ENCODE data around the gene ZNF222. TPM values are rescaled to one million over a fixed set of nuclear protein-coding genes. Genes with fewer than 3 reads are reported as not detected.

ZNF222 gene
- polyA plus RNA-seq, 3 donors = 1.0 to 1.5 (median 1.1) TPM

- Mint-ChIP-seq H3K36me3 (peaks cover 72 to 85% of the 10 kb centered on the region in 2 donors), H3K27ac (no peak overlapping the region), H3K4me3 (no peak overlapping the region), H3K27me3 (ENCODE audit: low read depth in 3 of 3) (no peaks in the 10 kb centered on the region), H3K4me1 (no peaks in the 10 kb centered on the region), H3K9me3 (peaks cover 46 to 79% (median 59%) of the 10 kb centered on the region in 7 donors)
- no peak overlapping the region for H3K9ac ChIP-seq (ENCODE audit: insufficient read depth, low read length, poor library complexity, severe bottlenecking)
- H3K27me3 ChIP-seq (ENCODE audit: control insufficient read depth in 2 of 2, insufficient read depth in 2 of 2, low read length in 2 of 2) = no peaks in the 10 kb centered on the region
- WGBS (ENCODE audit: insufficient coverage) = 100% methylated on average over 1 of the region's 2 CpGs
- H4K20me1 ChIP-seq (ENCODE audit: insufficient read depth, low read length) = no peaks in the 10 kb centered on the region
- no peak for DNase-seq
- H3K79me2 ChIP-seq (ENCODE audit: insufficient read depth, low read length) = no peaks in the 10 kb centered on the region
- H3K36me3 ChIP-seq (replicated peaks in 1 of 2; ENCODE audit: control insufficient read depth in 1 of 2, insufficient read depth in 2 of 2, low read length in 2 of 2) = peaks cover 42 to 92% of the 10 kb centered on the region in 2 donors
- TF ChIP-seq CTCF (IDR thresholded peaks at IDR 0.05) = no peak
- peaks cover 54 to 87% of the 10 kb centered on the region in 2 donors for H3K9me3 ChIP-seq (replicated peaks in 1 of 2; ENCODE audit: control insufficient read depth in 1 of 2, insufficient read depth in 1 of 2, low read length in 2 of 2)
- H3K27ac ChIP-seq (ENCODE audit: low read depth in 1 of 2, low read length in 2 of 2) = no peak overlapping the region
- H3K4me3 ChIP-seq (replicated peaks in 1 of 3; ENCODE audit: low read depth in 2 of 3, low read length in 3 of 3) = no peak overlapping the region
- H2AFZ ChIP-seq (ENCODE audit: insufficient read depth, low read depth, low read length, poor library complexity, severe bottlenecking) = no peak overlapping the region
- H3K4me2 ChIP-seq (replicated peaks; ENCODE audit: extremely low read depth, low read length, poor library complexity, severe bottlenecking) = no peak overlapping the region
- no peaks in the 10 kb centered on the region for H3K4me1 ChIP-seq (ENCODE audit: control insufficient read depth in 1 of 2, insufficient read depth in 2 of 2, low read length in 2 of 2)
- intact Hi-C loops (cut with micrococcal nuclease) = no loop called here
These were observed 34.0 kb downstream of the ZNF222 start for GRCh38 chr19:44059229-44059628.

GRCh38 chr19:44061038-44061437, 35.9 kb downstream of the ZNF222 start:
- H3K27ac Mint-ChIP-seq = no peak overlapping the region
- Histone ChIP-seq H3K9ac (ENCODE audit: insufficient read depth, low read length, poor library complexity, severe bottlenecking) (no peak overlapping the region), H4K20me1 (ENCODE audit: insufficient read depth, low read length) (no peaks in the 10 kb centered on the region), H3K9me3 (replicated peaks in 1 of 2; ENCODE audit: control insufficient read depth in 1 of 2, insufficient read depth in 1 of 2, low read length in 2 of 2) (peaks cover 52 to 88% of the 10 kb centered on the region in 2 donors), H3K27ac (ENCODE audit: low read depth in 1 of 2, low read length in 2 of 2) (no peak overlapping the region), H2AFZ (ENCODE audit: insufficient read depth, low read depth, low read length, poor library complexity, severe bottlenecking) (no peak overlapping the region), H3K4me1 (ENCODE audit: control insufficient read depth in 1 of 2, insufficient read depth in 2 of 2, low read length in 2 of 2) (no peaks in the 10 kb centered on the region), H3K79me2 (ENCODE audit: insufficient read depth, low read length) (no peaks in the 10 kb centered on the region), H3K36me3 (replicated peaks in 1 of 2; ENCODE audit: control insufficient read depth in 1 of 2, insufficient read depth in 2 of 2, low read length in 2 of 2) (peaks cover 49 to 93% of the 10 kb centered on the region in 2 donors), H3K27me3 (ENCODE audit: control insufficient read depth in 2 of 2, insufficient read depth in 2 of 2, low read length in 2 of 2) (no peaks in the 10 kb centered on the region), H3K4me3 (replicated peaks in 1 of 3; ENCODE audit: low read depth in 2 of 3, low read length in 3 of 3) (no peak overlapping the region), H3K4me2 (replicated peaks; ENCODE audit: extremely low read depth, low read length, poor library complexity, severe bottlenecking) (no peak overlapping the region)
- H3K9me3 Mint-ChIP-seq = peaks cover 40 to 79% (median 57%) of the 10 kb centered on the region in 7 donors
- no peak overlapping the region for H3K4me3 Mint-ChIP-seq
- no CpG with 5 or more reads among the region's 1 CpG for WGBS (ENCODE audit: insufficient coverage)
- TF ChIP-seq CTCF (IDR thresholded peaks at IDR 0.05) = no peak
- intact Hi-C loops (cut with micrococcal nuclease) = no loop called here
- no peaks in the 10 kb centered on the region for H3K27me3 Mint-ChIP-seq (ENCODE audit: low read depth in 3 of 3)
- H3K4me1 Mint-ChIP-seq = no peaks in the 10 kb centered on the region
- peaks cover 66 to 82% of the 10 kb centered on the region in 2 donors for H3K36me3 Mint-ChIP-seq
- DNase-seq = no peak

Data from CD14-positive monocyte (primary cell).